ENCODE measurements around the gene LGALS3BP.

Gene LGALS3BP

GRCh38 chr17:78934681-78935418, 44.9 kb downstream of the LGALS3BP start:
- Histone ChIP-seq H4K20me1 (ENCODE audit: low read depth, low read length) (no peaks in the 10 kb centered on the region), H3K27me3 (ENCODE audit: low read length) (no peaks in the 10 kb centered on the region), H3K79me2 (ENCODE audit: insufficient read depth, low read length) (no peaks in the 10 kb centered on the region), H3K4me2 (ENCODE audit: low read depth, low read length, poor library complexity, severe bottlenecking) (no peak overlapping the region), H3K4me3 (ENCODE audit: insufficient read depth, low read length, poor library complexity, severe bottlenecking) (no peak overlapping the region), H3K27ac (ENCODE audit: low read depth, low read length) (no peak overlapping the region), H3K9me2 (replicated peaks; ENCODE audit: insufficient read depth, low read length) (no peaks in the 10 kb centered on the region), H3F3A (ENCODE audit: insufficient read depth) (no peaks in the 10 kb centered on the region), H3K9me3 (ENCODE audit: insufficient read depth, low read length) (no peaks in the 10 kb centered on the region), H3K9ac (ENCODE audit: low read length) (no peak overlapping the region), H3K36me3 (ENCODE audit: low read length) (no peaks in the 10 kb centered on the region), H2AFZ (ENCODE audit: low read depth, low read length, severe bottlenecking) (no peak overlapping the region)
- TF ChIP-seq, protein P1, sequence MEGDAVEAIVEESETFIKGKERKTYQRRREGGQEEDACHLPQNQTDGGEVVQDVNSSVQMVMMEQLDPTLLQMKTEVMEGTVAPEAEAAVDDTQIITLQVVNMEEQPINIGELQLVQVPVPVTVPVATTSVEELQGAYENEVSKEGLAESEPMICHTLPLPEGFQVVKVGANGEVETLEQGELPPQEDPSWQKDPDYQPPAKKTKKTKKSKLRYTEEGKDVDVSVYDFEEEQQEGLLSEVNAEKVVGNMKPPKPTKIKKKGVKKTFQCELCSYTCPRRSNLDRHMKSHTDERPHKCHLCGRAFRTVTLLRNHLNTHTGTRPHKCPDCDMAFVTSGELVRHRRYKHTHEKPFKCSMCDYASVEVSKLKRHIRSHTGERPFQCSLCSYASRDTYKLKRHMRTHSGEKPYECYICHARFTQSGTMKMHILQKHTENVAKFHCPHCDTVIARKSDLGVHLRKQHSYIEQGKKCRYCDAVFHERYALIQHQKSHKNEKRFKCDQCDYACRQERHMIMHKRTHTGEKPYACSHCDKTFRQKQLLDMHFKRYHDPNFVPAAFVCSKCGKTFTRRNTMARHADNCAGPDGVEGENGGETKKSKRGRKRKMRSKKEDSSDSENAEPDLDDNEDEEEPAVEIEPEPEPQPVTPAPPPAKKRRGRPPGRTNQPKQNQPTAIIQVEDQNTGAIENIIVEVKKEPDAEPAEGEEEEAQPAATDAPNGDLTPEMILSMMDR (IDR thresholded peaks at IDR 0.05; ENCODE audit: insufficient read depth, low read length, poor library complexity, severe bottlenecking), result no peak
- TF ChIP-seq EZH2phosphoT487 (conservative IDR thresholded peaks at IDR 0.05; ENCODE audit: low read length), result no peak

- Histone ChIP-seq H3K9ac (ENCODE audit: low read length) (no peak overlapping the region), H3F3A (ENCODE audit: insufficient read depth) (no peaks in the 10 kb centered on the region), H3K9me2 (replicated peaks; ENCODE audit: insufficient read depth, low read length) (no peaks in the 10 kb centered on the region), H3K79me2 (ENCODE audit: insufficient read depth, low read length) (no peaks in the 10 kb centered on the region), H3K4me2 (ENCODE audit: low read depth, low read length, poor library complexity, severe bottlenecking) (no peak overlapping the region), H3K36me3 (ENCODE audit: low read length) (no peaks in the 10 kb centered on the region), H4K20me1 (ENCODE audit: low read depth, low read length) (no peaks in the 10 kb centered on the region), H3K27ac (ENCODE audit: low read depth, low read length) (no peak overlapping the region), H3K9me3 (ENCODE audit: insufficient read depth, low read length) (no peaks in the 10 kb centered on the region), H2AFZ (ENCODE audit: low read depth, low read length, severe bottlenecking) (no peak overlapping the region), H3K27me3 (ENCODE audit: low read length) (no peaks in the 10 kb centered on the region), H3K4me3 (ENCODE audit: insufficient read depth, low read length, poor library complexity, severe bottlenecking) (no peak overlapping the region)
- TF ChIP-seq, protein P1 (IDR thresholded peaks at IDR 0.05; ENCODE audit: insufficient read depth, low read length, poor library complexity, severe bottlenecking), result no peak
- no peak for TF ChIP-seq EZH2phosphoT487 (conservative IDR thresholded peaks at IDR 0.05; ENCODE audit: low read length)
Observed at GRCh38 chr17:78933959-78934568, 45.7 kb downstream of the LGALS3BP start.

- Histone ChIP-seq H3K9me3 (ENCODE audit: insufficient read depth, low read length) (no peaks in the 10 kb centered on the region), H3K79me2 (ENCODE audit: insufficient read depth, low read length) (no peaks in the 10 kb centered on the region), H3K4me3 (ENCODE audit: insufficient read depth, low read length, poor library complexity, severe bottlenecking) (no peak overlapping the region), H3F3A (ENCODE audit: insufficient read depth) (no peaks in the 10 kb centered on the region), H3K4me2 (ENCODE audit: low read depth, low read length, poor library complexity, severe bottlenecking) (no peak overlapping the region), H3K36me3 (ENCODE audit: low read length) (no peaks in the 10 kb centered on the region), H3K27me3 (ENCODE audit: low read length) (no peaks in the 10 kb centered on the region), H2AFZ (ENCODE audit: low read depth, low read length, severe bottlenecking) (no peak overlapping the region), H3K9me2 (replicated peaks; ENCODE audit: insufficient read depth, low read length) (no peaks in the 10 kb centered on the region), H3K9ac (ENCODE audit: low read length) (no peak overlapping the region), H4K20me1 (ENCODE audit: low read depth, low read length) (no peaks in the 10 kb centered on the region), H3K27ac (ENCODE audit: low read depth, low read length) (no peak overlapping the region)
- TF ChIP-seq EZH2phosphoT487 (conservative IDR thresholded peaks at IDR 0.05; ENCODE audit: low read length), result no peak
- TF ChIP-seq, protein P1 (IDR thresholded peaks at IDR 0.05; ENCODE audit: insufficient read depth, low read length, poor library complexity, severe bottlenecking), result no peak
Observed at GRCh38 chr17:78933025-78933958, 46.4 kb downstream of the LGALS3BP start.

All from SU-DHL-6 (cell line).